ENCODE results near the gene ARSG.

The ARSG gene

DNA sequence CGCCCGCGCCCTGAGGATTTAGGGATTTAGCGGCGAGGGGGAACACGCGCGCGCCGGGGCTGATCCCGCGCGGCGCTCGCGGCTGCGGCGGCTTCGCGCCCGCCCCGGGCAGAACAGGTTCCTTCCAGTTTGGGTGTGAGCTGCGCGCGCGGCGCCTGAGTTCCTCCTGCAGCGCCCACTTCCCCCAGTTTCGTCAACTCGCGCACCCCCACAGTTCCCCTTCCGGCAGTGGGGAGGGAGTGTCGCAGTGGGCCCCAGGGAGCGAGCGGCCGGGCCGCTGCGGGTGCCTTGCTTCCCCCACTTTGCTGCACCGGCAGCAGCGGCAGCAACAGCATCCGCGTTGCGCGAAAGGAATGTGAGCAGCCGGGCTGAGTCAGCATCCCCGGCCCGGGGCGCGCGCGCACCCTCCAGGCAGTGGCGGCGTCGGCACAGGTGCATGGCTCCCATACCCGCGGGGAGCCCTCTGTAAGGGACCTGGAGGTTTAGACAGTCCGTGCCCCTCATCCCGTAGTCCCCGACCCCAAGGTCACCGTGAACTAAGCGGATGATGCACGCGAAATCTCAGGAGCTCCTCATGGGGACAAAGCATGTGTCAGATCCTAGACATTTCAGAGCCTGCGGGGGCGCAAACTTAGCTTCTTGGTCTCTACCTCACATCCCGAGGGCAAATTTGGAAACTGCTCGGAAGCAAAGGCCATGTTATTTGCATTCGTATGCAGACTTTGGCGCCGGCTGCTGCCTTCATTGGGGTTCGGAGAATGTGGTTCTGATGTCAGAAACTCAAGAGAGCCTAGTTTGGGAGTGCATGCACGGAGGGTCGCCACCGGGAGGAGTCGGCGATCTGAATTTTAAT, 767 bp downstream of the ARSG start:
- H3K36me3 ChIP-seq (ENCODE audit: insufficient read depth, low read length), result no peaks in the 10 kb centered on the region
- H3K9me3 ChIP-seq (ENCODE audit: control insufficient read depth, insufficient read depth, low read length), result no peaks in the 10 kb centered on the region
- H3K4me1 ChIP-seq (ENCODE audit: insufficient read depth, low read length), result peaks cover 42% of the 10 kb centered on the region
- peak overlapping the region; percentile 84 for H3K9ac ChIP-seq (ENCODE audit: low read depth, low read length)

DNA sequence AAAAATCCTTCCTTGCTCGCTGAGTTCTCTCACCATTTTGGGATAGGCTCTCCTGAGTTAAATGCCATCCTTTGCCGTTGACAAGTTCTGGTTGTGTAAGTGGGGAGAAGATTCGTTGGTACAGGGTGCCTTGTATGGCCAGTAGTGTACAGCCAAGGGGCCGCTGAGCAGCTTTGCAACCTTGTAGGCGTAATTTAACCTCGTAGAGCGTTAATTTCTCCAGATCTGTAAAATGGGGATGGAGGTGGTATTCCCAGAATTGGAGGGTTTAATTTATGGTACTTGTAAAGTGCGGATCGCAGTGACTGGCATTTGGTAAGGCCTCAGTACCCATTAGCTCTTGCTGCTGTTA, 1.4 kb downstream of the ARSG start:
- H3K4me1 ChIP-seq (ENCODE audit: insufficient read depth, low read length), result peaks cover 42% of the 10 kb centered on the region
- no peaks in the 10 kb centered on the region for H3K36me3 ChIP-seq (ENCODE audit: insufficient read depth, low read length)
- no peaks in the 10 kb centered on the region for H3K9me3 ChIP-seq (ENCODE audit: control insufficient read depth, insufficient read depth, low read length)
- peak overlapping the region; percentile 84; the same call in 1 of the 2 replicates for H3K9ac ChIP-seq (ENCODE audit: low read depth, low read length)

DNA sequence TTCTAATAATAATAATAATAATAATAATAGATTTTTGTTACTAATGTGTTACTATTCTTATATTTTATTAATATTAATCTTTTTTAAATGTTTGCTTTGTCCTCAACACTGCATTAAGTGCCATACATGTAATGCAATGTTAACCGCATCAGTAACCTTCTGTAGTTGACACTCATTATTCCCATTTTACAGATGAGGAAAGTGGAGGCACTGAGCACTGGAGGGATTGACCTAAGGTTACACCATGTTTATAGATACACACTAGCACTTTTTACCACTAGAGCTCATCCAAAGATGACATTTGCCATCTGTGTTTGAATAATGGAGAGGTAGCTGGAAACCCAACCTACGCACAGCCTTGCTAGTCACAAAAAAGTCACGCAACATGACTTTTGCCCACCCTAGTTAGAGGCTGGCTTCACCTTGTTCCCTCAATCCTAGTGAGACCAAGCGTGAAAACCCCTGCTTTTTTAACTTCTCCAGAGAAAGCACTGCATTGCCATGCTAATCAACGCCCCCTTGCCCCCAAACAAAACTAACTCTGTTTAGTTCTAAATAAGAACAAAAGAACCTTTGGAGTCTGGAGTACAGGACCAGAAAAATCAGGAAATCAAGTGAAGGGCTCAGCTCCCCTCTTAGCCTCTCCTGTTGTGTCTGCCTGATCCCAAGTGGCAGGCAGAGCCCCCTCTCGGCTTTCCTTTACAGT, 2.3 kb downstream of the ARSG start:
- peaks cover 38% of the 10 kb centered on the region for H3K4me1 ChIP-seq (ENCODE audit: insufficient read depth, low read length)
- H3K36me3 ChIP-seq (ENCODE audit: insufficient read depth, low read length), result no peaks in the 10 kb centered on the region
- H3K9ac ChIP-seq (ENCODE audit: low read depth, low read length), result no peak overlapping the region
- H3K9me3 ChIP-seq (ENCODE audit: control insufficient read depth, insufficient read depth, low read length), result no peaks in the 10 kb centered on the region

DNA sequence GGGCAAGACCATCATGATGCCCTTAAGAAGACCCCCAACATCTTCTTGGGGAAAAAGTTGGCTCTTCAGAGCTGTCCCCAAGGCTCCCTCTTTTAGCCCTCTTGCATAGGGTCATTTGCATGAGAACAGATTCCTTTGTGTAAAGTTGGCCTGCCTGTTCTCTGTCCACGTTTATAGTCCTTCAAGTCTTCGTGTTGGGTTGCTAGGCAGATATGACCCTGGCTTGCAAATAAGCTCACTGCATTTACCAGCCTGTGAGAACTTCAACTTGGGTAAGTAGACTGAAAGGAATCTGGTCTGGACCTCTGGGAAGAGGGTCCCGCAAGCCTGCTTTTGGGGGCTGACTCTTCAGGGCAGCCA, 2.9 kb downstream of the ARSG start:
- no peak overlapping the region for H3K9ac ChIP-seq (ENCODE audit: low read depth, low read length)
- no peaks in the 10 kb centered on the region for H3K36me3 ChIP-seq (ENCODE audit: insufficient read depth, low read length)
- no peaks in the 10 kb centered on the region for H3K9me3 ChIP-seq (ENCODE audit: control insufficient read depth, insufficient read depth, low read length)
- H3K4me1 ChIP-seq (ENCODE audit: insufficient read depth, low read length), result peaks cover 34% of the 10 kb centered on the region

DNA sequence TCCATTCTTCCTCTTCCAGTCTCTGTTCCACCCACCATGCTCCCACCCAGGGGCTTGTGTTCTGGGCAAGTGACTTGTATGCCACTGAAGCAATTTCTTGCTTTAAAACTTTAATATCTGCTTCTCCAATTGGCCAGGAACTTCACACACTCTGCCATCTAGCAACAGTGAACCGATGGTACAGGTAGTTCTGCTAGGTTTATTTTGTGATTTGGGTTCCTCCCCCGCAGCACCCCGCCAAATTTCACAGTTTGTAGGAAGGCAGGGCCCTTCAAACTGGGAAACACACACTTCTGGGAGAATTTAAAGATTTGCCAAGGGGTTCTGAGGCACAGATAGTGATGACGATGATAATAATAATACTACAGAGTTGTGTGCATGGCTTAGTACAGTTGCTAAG, 3.3 kb downstream of the ARSG start:
- Histone ChIP-seq H3K9me3 (ENCODE audit: control insufficient read depth, insufficient read depth, low read length) (no peaks in the 10 kb centered on the region), H3K4me1 (ENCODE audit: insufficient read depth, low read length) (peaks cover 30% of the 10 kb centered on the region), H3K36me3 (ENCODE audit: insufficient read depth, low read length) (no peaks in the 10 kb centered on the region), H3K9ac (ENCODE audit: low read depth, low read length) (no peak overlapping the region)

DNA sequence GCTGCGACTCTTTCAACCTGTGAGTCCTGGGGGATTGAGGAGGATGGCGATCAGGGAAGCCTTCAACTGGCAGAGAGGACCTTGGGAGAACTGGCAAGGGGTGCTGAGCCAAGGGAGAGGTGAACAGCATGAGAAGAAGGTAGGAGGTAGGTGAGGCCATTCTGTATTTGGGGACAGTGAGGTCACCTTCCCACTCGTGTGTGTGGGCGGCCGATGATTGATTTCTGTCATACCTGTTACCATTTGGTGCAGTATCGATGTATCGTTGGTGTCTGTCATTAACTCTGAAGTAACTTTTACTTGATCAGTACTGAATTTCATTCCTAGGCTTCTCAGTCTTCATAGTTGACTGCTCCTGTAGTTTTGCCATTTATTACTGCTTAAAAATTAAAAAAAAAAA, 3.8 kb downstream of the ARSG start:
- Histone ChIP-seq H3K9ac (ENCODE audit: low read depth, low read length) (no peak overlapping the region), H3K9me3 (ENCODE audit: control insufficient read depth, insufficient read depth, low read length) (no peaks in the 10 kb centered on the region), H3K4me1 (ENCODE audit: insufficient read depth, low read length) (peaks cover 27% of the 10 kb centered on the region), H3K36me3 (ENCODE audit: insufficient read depth, low read length) (no peaks in the 10 kb centered on the region)

DNA sequence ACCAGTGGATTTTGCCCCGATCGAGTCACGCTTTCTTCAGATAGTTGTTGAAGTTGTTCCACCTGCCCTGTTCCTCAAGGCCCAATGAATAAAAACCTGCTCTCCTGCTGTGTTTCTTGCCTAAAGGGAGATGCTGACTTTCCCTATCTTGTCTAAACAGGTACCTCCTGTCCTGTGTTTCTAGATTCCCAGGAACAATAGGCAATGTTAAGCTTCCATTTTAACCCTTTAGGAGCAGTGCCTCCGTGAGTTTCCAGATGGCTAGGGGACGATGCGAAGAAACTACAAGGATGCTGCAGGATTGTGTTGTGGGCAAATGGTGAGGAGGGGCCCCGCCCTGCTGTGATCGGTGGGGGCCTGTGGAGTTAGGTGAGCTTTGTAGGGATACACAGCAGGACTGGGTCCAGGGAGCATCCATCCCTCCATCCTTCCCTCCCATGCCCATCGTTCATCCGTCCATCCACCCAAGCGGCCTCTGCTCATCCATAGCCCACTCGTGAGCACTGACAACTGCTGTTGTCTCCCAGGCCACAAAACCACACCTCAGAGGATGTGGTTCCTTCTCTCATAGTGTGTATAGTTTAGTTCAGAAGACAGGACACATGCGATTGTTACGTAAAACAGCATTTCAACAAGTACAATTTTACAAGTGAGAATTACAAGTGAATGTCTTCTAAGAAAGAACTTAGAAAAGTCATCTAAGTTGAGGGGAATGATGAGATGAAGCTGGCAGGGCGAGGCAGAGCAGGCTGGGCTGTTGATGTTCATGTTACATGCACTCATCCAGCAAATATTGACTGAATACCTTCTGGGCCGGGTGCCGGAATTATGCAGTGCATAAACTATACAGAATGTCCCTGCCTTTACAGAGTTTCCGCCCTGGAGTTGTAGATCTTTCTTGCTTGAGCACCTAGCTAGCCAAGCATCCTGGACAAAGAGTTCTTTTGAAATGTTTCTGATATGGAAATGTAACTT, 5.2 kb downstream of the ARSG start:
- H3K36me3 ChIP-seq (ENCODE audit: insufficient read depth, low read length), result no peaks in the 10 kb centered on the region
- no peak overlapping the region for H3K9ac ChIP-seq (ENCODE audit: low read depth, low read length)
- H3K4me1 ChIP-seq (ENCODE audit: insufficient read depth, low read length), result peaks cover 27% of the 10 kb centered on the region
- H3K9me3 ChIP-seq (ENCODE audit: control insufficient read depth, insufficient read depth, low read length), result no peaks in the 10 kb centered on the region

DNA sequence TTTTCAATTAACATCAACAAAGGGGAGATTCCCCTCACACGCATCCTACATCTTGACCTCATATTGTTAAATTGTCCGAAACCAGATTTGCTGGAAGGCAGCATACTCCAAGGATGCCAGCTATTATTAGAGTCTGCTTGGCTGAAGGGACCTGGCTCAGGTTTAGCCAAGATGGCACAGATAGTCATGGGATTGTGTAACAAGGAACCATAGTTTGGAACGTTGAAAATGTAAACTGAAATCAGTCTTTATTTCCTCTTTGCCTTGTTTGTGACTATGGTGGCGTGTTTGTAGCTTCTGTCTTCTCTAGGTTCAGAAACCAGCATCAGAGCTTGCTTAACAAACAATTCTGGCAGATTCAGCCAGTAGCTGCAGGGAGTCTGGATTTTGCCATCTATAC, 5.9 kb downstream of the ARSG start:
- H3K4me1 ChIP-seq (ENCODE audit: insufficient read depth, low read length), result peaks cover 34% of the 10 kb centered on the region
- no peaks in the 10 kb centered on the region for H3K36me3 ChIP-seq (ENCODE audit: insufficient read depth, low read length)
- H3K9me3 ChIP-seq (ENCODE audit: control insufficient read depth, insufficient read depth, low read length), result no peaks in the 10 kb centered on the region
- H3K9ac ChIP-seq (ENCODE audit: low read depth, low read length), result no peak overlapping the region

DNA sequence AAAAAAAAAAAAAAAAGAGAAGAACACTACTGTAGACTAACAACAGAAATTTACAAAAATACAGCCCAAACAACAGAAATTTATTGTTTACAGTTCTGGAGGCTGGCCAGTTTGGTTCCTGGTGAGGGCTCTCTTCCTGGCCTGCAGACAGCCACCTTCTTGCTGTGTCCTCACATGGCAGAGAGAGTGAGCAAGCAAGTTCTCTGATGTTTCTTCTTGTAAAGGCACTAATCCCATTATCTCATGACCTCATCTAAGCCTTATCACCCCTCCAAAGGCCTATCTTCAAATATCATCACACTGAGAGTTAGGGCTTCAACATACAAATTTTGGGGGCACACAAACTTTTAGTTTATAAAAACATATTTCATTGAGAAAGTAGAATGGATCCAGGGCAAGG, 7.3 kb downstream of the ARSG start:
- H3K4me1 ChIP-seq (ENCODE audit: insufficient read depth, low read length), result peaks cover 36% of the 10 kb centered on the region
- no peak overlapping the region for H3K9ac ChIP-seq (ENCODE audit: low read depth, low read length)
- H3K9me3 ChIP-seq (ENCODE audit: control insufficient read depth, insufficient read depth, low read length), result no peaks in the 10 kb centered on the region
- no peaks in the 10 kb centered on the region for H3K36me3 ChIP-seq (ENCODE audit: insufficient read depth, low read length)

DNA sequence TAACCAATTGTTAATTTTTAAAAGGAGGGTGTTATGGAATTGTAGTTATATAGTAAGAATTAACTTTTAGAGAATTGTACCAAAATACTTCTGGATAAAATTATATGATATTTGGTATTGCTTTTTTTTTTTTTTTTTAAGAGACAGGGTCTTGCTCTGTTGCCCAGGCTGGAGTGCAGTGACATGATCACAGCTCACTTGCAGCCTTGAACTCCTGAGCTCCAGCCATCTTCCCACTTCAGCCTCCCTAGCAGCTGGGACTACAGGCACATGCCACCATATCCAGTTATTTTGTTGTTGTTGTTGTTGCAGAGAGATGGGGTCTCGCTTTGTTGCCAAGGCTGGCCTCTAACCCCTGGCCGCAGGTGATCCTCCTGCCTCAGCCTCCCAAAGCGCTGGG, 8.5 kb downstream of the ARSG start:
- peaks cover 24% of the 10 kb centered on the region for H3K4me1 ChIP-seq (ENCODE audit: insufficient read depth, low read length)
- H3K9me3 ChIP-seq (ENCODE audit: control insufficient read depth, insufficient read depth, low read length), result no peaks in the 10 kb centered on the region
- H3K36me3 ChIP-seq (ENCODE audit: insufficient read depth, low read length), result no peaks in the 10 kb centered on the region
- H3K9ac ChIP-seq (ENCODE audit: low read depth, low read length), result no peak overlapping the region

DNA sequence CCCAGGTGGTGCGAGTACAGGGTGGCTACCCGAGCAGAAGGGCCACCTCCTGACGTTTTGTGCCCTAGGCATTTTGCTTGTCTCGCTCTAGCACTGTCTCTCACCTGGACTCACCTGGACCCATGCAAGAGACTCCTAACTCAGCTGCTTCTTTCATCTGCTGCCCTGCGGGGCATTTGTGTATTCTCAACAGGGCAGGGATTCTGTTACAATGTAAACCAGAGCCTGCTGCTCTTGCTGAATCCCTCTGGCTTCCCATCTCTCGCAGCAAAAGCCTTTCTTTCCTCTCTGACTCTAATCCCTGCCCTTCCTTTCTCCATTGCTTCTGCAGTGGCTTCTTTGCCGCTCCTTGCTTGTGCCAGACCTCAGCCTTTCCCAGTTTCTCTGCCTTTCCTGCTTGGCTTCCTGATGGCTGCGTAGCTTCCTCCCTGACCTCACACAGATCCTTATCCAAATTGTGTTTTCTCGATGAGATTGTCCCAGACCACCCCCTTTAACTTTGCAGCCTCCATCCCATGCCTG, 10.2 kb downstream of the ARSG start:
- Histone ChIP-seq H3K9me3 (ENCODE audit: control insufficient read depth, insufficient read depth, low read length) (no peaks in the 10 kb centered on the region), H3K4me1 (ENCODE audit: insufficient read depth, low read length) (peaks cover 14% of the 10 kb centered on the region), H3K36me3 (ENCODE audit: insufficient read depth, low read length) (no peaks in the 10 kb centered on the region), H3K9ac (ENCODE audit: low read depth, low read length) (no peak overlapping the region)

DNA sequence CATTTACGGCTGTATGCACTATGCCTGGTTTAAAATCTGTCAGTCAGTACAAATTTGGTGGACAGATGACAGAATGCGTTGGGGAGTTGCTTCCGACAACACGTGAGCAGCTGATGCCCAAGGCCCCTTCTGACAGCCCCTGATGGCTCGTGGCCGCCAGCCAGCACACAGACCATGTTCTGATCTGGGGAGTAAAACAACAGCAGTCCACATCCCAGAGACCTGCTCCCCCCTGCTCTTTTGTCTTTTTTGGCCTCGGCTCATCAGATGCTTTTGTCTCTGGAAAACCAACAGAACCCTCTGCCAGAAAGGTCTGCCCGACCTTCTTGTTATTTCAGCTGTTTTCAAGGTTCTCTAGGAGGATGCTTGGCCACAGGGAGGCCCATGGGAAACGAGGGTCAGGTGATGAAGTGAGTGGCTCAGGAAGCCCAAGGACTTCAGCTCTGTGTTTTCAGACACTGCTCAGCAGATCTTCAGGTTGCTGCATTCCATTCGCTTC, 10.8 kb downstream of the ARSG start:
- Histone ChIP-seq H3K4me1 (ENCODE audit: insufficient read depth, low read length) (peaks cover 13% of the 10 kb centered on the region), H3K9ac (ENCODE audit: low read depth, low read length) (no peak overlapping the region)

DNA sequence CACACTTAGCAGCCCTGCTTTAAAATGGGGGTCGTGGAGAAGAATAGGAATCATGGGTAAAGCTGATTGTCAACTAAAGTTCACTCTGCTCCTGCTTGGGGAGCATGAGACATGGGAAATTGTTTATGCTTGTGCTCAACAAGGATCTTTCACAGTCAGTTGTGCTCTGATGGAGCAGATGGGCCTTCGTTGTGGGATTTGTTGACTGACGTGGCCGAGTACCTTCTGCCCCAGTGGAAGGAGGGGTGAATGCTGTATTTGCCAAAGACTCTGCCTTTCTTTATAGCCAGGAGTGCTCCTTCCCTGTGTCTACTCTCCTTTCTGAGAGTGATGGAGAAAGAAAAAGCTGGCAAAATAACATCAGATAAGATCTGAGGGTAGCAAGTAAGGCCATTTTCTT, 11.4 kb downstream of the ARSG start:
- H3K36me3 ChIP-seq (ENCODE audit: insufficient read depth, low read length), result no peaks in the 10 kb centered on the region
- H3K9ac ChIP-seq (ENCODE audit: low read depth, low read length), result no peak overlapping the region
- peaks cover 13% of the 10 kb centered on the region for H3K4me1 ChIP-seq (ENCODE audit: insufficient read depth, low read length)
- H3K9me3 ChIP-seq (ENCODE audit: control insufficient read depth, insufficient read depth, low read length), result no peaks in the 10 kb centered on the region

More for the DNA sequence above, 10.8 kb downstream of the ARSG start:
- Histone ChIP-seq H3K9me3 (ENCODE audit: control insufficient read depth, insufficient read depth, low read length) (no peaks in the 10 kb centered on the region), H3K36me3 (ENCODE audit: insufficient read depth, low read length) (no peaks in the 10 kb centered on the region)

DNA sequence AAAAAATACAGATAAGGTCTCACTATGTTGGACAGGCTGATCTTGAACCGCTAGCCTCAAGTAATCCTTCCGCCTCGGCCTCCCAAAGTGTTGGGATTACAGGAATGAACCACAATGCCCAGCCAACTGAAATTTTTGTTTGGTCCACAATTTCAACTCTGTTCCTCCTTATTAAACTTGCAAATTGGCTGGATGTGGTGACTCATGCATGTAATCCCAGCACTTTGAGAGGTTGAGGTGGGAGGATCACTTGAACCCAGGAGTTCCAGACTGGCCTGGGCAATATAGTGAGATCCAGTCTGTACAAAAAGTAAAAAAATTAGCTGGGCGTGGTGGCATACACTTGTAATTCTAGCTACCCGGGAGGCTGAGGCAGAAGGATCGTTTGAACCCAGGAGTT, 13.4 kb downstream of the ARSG start:
- Histone ChIP-seq H3K9me3 (ENCODE audit: control insufficient read depth, insufficient read depth, low read length) (no peaks in the 10 kb centered on the region), H3K4me1 (ENCODE audit: insufficient read depth, low read length) (peaks cover 13% of the 10 kb centered on the region), H3K9ac (ENCODE audit: low read depth, low read length) (no peak overlapping the region), H3K36me3 (ENCODE audit: insufficient read depth, low read length) (peaks cover 2% of the 10 kb centered on the region; the same call in 1 of the 2 replicates)
